22Rv1 (cell line): ENCODE measurements around the gene WDFY4.

ENCODE experiments used
- ZFX ChIP-seq: fragments of 450-650 bp; IDR thresholded peaks from 2 replicates; pipeline ENCODE4 v1.6.1; 2017; ENCODE audit warnings: antibody characterized with exemption, borderline replicate concordance
- TF ChIP-seq, protein P1 (sequence below): fragments of 450-650 bp; IDR thresholded peaks from 2 replicates; pipeline ENCODE4 v1.5.1; 2017; ENCODE audit warnings: mild to moderate bottlenecking

DNA sequence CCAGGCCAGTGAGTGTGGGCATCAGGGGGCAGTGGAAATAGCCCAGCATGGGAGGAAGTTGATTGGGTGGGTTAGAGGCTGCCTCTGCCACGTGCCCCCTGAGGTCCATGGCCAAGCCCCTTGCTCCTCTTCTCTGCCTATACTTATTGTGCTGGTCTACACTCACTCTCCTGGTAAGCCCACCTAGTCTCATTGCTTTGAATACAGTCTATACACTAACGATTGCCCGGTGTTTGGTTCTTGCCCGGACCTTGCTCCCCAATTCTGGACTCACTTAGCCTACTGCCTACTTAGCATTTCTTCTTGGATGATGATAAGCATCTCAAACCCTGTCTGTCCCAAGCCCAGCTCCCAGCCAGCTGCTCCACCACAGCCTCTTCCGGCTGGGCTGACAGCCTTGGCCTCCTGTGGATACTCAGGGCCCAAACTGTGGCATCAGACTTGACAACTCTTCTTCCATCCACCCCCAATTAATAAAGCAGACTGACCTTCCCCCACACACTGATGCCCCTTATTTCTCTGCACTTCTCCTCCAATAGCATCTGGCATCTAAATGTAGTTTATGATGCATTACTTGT is 244.8 kb downstream of the WDFY4 start:
- TF ChIP-seq, protein P1, sequence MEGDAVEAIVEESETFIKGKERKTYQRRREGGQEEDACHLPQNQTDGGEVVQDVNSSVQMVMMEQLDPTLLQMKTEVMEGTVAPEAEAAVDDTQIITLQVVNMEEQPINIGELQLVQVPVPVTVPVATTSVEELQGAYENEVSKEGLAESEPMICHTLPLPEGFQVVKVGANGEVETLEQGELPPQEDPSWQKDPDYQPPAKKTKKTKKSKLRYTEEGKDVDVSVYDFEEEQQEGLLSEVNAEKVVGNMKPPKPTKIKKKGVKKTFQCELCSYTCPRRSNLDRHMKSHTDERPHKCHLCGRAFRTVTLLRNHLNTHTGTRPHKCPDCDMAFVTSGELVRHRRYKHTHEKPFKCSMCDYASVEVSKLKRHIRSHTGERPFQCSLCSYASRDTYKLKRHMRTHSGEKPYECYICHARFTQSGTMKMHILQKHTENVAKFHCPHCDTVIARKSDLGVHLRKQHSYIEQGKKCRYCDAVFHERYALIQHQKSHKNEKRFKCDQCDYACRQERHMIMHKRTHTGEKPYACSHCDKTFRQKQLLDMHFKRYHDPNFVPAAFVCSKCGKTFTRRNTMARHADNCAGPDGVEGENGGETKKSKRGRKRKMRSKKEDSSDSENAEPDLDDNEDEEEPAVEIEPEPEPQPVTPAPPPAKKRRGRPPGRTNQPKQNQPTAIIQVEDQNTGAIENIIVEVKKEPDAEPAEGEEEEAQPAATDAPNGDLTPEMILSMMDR, result no peak
- no peak for TF ChIP-seq ZFX
